ENCODE results near the gene PDE10A.
"Not testable (repeated sequence)": the region's sequence is repeated elsewhere in the genome, so short reads cannot be mapped to it uniquely, and the experiment has no call there.

DNA sequence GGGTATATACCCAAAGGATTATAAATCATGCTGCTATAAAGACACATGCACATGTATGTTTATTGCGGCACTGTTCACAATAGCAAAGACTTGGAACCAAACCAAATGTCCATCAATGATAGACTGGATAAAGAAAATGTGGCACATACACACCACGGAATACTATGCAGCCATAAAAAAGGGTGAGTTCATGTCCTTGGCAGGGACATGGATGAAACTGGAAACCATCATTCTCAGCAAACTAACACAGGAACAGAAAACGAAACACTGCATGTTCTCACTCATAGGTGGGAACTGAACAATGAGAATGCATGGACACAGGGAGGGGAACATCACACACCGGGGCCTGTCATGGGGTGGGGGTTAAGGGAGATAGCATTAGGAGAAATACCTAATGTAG lies 70.1 kb downstream of the PDE10A start:
- TF ChIP-seq, protein P1, sequence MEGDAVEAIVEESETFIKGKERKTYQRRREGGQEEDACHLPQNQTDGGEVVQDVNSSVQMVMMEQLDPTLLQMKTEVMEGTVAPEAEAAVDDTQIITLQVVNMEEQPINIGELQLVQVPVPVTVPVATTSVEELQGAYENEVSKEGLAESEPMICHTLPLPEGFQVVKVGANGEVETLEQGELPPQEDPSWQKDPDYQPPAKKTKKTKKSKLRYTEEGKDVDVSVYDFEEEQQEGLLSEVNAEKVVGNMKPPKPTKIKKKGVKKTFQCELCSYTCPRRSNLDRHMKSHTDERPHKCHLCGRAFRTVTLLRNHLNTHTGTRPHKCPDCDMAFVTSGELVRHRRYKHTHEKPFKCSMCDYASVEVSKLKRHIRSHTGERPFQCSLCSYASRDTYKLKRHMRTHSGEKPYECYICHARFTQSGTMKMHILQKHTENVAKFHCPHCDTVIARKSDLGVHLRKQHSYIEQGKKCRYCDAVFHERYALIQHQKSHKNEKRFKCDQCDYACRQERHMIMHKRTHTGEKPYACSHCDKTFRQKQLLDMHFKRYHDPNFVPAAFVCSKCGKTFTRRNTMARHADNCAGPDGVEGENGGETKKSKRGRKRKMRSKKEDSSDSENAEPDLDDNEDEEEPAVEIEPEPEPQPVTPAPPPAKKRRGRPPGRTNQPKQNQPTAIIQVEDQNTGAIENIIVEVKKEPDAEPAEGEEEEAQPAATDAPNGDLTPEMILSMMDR (conservative IDR thresholded peaks at IDR 0.05; ENCODE audit: low read depth, low read length), result not testable (repeated sequence)
- not testable (repeated sequence) for TF ChIP-seq BHLHE40 (IDR thresholded peaks at IDR 0.05; ENCODE audit: low read depth, low read length); CEBPB (IDR thresholded peaks at IDR 0.05; ENCODE audit: low read depth, low read length); MAZ (IDR thresholded peaks at IDR 0.05; ENCODE audit: borderline replicate concordance, low read depth, low read length); POLR2A (IDR thresholded peaks at IDR 0.05; ENCODE audit: low read depth, low read length); RAD21 (IDR thresholded peaks at IDR 0.05; ENCODE audit: low read length); RFX5 (IDR thresholded peaks at IDR 0.05; ENCODE audit: low read depth, low read length); ELK1 (IDR thresholded peaks at IDR 0.05; ENCODE audit: borderline replicate concordance, low read depth, low read length); SMC3 (IDR thresholded peaks at IDR 0.05; ENCODE audit: low read depth, low read length)
- TF ChIP-seq, protein P2, sequence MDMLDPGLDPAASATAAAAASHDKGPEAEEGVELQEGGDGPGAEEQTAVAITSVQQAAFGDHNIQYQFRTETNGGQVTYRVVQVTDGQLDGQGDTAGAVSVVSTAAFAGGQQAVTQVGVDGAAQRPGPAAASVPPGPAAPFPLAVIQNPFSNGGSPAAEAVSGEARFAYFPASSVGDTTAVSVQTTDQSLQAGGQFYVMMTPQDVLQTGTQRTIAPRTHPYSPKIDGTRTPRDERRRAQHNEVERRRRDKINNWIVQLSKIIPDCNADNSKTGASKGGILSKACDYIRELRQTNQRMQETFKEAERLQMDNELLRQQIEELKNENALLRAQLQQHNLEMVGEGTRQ (IDR thresholded peaks at IDR 0.05; ENCODE audit: low read depth, low read length), result not testable (repeated sequence)
